Astrocyte of the spinal cord (primary cell): Measurements from ENCODE around the gene SLC39A7.

Source experiments
- DNase-seq: peaks from one replicate; pipeline ENCODE4 v3.0.0; 2011; ENCODE audit warnings: low read depth, low spot score
- H3K4me3 ChIP-seq: 2 replicates; pipeline ENCODE4 v1.5.1; 2011; ENCODE audit warnings: low read depth, mild to moderate bottlenecking, low read length, moderate library complexity
- in situ Hi-C: cut with HindIII; loops from 2 replicates; pipeline ENCODE4 v1.10.0; 2017; ENCODE audit warnings: low sequenced_read_pairs
- TF ChIP-seq, protein P1 (sequence below): IDR thresholded peaks from 2 replicates; pipeline ENCODE4 v1.5.1; 2012; ENCODE audit warnings: low read depth, mild to moderate bottlenecking, low read length, inconsistent platforms

The SLC39A7 gene

GRCh38 chr6:33211666-33212422, 11.2 kb downstream of the SLC39A7 start:
- no peak overlapping the region for H3K4me3 ChIP-seq
- DNase-seq, result no peak
- TF ChIP-seq, protein P1, sequence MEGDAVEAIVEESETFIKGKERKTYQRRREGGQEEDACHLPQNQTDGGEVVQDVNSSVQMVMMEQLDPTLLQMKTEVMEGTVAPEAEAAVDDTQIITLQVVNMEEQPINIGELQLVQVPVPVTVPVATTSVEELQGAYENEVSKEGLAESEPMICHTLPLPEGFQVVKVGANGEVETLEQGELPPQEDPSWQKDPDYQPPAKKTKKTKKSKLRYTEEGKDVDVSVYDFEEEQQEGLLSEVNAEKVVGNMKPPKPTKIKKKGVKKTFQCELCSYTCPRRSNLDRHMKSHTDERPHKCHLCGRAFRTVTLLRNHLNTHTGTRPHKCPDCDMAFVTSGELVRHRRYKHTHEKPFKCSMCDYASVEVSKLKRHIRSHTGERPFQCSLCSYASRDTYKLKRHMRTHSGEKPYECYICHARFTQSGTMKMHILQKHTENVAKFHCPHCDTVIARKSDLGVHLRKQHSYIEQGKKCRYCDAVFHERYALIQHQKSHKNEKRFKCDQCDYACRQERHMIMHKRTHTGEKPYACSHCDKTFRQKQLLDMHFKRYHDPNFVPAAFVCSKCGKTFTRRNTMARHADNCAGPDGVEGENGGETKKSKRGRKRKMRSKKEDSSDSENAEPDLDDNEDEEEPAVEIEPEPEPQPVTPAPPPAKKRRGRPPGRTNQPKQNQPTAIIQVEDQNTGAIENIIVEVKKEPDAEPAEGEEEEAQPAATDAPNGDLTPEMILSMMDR, result no peak
- in situ Hi-C loops, result no loop called here

DNA sequence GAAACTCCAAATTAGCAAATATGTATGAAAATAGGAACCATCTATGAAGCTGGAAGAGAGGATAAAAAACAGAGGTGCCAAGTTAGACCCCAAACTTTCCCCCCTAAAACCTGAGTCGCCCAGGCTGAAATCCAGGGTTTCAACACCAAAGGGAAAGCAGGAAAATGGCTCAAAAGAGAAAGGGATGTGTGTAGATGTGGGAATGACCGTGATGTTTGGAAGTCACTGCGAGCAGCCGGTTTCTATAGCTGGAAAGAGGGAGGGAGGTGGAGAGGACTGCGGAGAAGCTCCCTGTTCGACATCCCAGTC, 12.1 kb downstream of the SLC39A7 start:
- peak overlapping the region; percentile 51 for H3K4me3 ChIP-seq
- DNase-seq, result no peak
- TF ChIP-seq, protein P1, result no peak
- in situ Hi-C loops, result no loop called here

DNA sequence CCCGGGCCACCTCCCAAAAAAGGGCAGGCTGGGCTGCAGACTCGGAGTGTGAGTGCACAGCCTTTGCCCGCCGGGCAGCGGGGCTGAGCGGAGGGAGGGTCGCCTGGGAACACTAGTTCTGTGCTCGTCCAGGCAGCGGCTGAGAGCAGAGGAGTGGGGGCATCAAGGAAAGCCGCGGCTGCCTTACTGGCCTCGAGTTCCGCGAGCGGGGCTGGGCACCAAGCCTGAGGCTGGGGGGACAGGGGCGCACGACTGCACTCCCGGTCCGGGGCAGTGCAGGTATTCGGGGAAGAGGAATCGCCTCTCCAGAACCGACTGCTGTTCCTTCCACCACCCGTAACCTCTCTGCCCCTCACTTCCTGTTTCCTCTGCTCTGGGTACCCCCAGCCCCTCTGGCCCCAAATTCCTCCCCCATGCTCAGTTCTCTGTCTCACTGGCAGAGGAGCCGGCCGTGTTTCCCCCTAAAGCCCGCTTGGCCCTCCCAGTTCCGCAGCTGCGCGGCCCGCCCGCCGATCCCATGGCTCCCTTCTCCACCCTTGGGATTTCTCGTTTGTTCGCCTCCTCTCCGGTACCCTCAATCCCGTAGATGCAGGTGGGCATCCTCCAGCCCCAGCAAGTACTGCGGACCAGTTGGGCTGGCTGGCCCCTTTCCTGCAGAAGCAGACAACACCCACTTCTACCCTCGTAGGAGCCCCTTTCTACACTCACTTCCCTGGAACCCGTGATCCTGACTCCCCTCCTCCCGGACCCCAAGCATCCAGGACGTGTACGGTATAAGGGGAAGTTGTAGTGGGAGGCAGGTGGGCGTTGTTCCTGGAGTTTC, 12.7 kb downstream of the SLC39A7 start:
- TF ChIP-seq, protein P1, result no peak
- H3K4me3 ChIP-seq, result peak overlapping the region; percentile 51
- in situ Hi-C loops, result no loop called here
- no peak for DNase-seq

GRCh38 chr6:33213989-33214335, 13.3 kb downstream of the SLC39A7 start:
- TF ChIP-seq, protein P1, result no peak
- no peak for DNase-seq
- in situ Hi-C loops, result no loop called here
- H3K4me3 ChIP-seq, result peak overlapping the region; percentile 51

DNA sequence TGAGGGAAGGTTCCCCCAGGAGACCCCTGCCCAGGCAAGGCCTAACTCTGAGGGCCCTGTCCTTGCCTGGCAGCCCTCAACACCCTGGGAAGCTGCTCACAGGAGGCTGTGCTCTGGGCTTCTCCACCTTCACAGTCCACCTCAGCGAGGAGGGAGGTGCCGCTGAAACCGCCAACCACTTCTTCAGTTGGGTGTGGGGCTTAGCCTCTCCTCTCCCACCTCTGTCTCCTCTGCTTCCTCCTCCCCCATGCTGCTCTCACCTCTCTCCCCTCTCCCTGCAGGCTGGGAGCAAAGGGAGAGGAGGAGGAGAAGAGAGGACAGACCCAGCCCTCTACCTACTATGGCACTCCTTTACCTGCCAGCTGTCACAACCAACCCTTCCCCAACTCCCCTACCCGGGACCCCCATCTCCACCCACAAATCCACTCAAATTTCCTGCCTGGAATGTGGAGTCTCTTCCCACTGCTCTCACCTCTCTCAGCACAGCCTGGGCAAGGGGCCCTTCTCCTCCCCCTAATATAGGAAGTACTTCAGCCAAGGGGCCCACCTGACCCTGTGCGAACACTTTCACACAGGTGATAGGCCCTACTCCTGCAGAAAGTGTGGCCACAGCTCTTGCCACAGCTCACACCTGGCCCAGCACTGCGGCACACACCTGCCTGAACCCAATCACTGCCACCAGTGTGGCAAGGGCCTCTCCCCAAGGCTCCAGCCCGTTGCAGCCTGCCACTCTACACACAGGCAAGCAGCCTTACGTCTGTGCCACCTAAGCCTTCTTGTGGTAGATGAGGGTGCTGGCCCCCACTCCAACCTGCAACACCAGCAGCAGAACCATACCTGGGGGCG, 14.8 kb downstream of the SLC39A7 start:
- in situ Hi-C loops, result no loop called here
- DNase-seq, result no peak
- TF ChIP-seq, protein P1, result no peak
- no peak overlapping the region for H3K4me3 ChIP-seq

- in situ Hi-C loops, result no loop called here
- no peak for DNase-seq
These were observed 15.5 kb downstream of the SLC39A7 start for GRCh38 chr6:33216117-33216649.

More at GRCh38 chr6:33216117-33216649, 15.5 kb downstream of the SLC39A7 start:
- no peak overlapping the region for H3K4me3 ChIP-seq
- TF ChIP-seq, protein P1, result no peak
